ENCODE results near the gene GRIN3B. TPM values are rescaled to one million over a fixed set of nuclear protein-coding genes. Genes with fewer than 3 reads are reported as not detected.
A peak's percentile ranks its signal among the peaks of the same experiment; 100 is the strongest.
"Not testable (repeated sequence)": the region's sequence is repeated elsewhere in the genome, so short reads cannot be mapped to it uniquely, and the experiment has no call there.

GRIN3B gene
- total RNA-seq, 1 donor from 2014 or later, result 0.16 TPM

DNA sequence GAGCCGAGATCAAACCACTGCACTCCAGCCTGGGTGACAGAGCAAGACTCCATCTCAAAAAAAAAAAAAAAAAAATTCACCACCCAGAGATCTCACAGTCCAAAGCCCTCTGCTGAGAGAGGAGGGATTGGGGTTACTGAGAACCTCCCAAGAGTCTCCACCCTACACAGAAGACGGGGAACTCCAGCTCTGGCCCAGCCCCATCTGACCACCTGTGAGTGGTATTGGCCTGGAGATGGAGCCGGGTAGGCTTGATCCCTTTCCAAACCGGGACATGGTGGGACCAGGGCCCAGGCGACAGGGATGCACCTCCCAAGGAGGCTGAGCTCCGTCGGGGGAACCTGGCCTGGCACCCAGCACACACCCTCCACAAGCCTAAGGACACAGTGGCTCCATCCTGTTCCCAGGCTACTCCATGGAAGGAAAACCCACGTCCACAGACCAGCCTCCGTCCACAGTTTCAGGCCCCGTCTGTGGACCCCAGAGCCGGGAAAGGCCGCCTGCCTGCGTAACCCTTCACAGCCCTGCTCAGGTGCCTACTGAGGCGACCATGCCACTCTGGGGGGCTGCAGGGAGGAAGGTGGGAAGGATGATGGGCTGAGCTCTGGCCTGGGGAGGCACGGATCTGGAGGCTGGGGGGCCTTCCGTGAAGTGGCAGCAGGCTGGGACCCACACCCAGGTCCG lies 18.9 kb downstream of the GRIN3B start:
- no peak for DNase-seq (ENCODE audit: low spot score)

DNA sequence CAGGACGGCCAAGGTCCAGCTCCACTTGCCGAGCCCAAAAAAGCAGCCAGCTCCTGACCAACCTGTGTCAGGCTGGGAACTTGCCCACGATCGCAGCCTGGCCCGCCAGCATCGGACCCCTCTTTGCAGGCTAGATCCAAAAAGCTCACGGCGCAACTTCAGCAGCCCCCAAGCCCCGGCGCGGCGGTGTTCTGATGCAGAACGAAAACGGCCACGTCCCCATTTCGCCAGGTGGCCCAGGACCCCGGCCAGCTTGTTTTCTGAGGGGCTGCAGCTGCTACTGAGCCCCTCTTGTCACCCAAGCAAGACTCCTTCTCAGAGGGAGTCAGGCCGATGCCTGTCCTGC lies 19.4 kb downstream of the GRIN3B start:
- DNase-seq (ENCODE audit: low spot score), result peak; percentile 89

DNA sequence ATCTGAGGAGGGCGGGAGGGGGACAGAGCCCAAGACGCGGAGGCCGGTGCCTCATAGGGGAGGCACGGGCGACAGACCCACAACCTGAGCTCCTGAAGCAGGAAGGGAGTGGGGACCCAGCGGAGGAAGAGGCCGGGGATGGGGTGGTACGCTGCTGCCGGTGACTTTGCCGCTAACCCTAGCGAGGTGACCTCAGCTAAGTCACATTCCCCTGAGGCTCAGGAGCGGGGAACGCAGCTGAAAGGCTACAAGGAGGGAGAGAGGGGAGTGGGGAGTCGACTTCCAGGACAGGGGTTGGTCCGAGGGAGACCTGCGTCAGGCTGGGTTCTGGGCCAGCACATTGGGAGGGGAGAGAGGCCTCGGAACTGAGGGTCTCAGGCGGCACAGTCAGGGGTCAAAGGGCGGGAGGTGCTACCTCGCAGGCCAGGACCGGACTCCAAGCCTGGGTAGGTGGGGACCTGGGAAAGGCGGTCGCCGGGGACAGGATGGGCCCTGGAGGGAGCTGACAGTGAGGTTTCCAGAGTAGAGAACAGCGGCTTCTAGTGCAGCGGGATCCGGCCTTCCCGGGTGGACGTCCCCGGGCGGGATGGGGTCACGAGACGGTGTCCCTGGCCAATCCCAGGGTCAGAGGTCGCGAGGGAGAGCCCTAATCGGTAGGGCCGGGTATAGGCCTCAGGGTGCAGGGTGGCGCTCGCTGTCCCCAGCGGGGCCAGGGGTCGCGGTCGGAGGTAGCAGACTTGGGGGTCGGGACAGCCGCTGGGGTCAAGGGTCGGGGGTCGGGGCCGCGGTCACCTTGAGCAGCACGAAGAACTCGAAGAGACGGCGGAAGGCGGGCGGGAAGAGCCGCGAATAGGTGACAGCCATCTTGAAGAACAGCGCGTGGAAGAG lies 20.0 kb downstream of the GRIN3B start:
- no peak for DNase-seq (ENCODE audit: low spot score)

DNA sequence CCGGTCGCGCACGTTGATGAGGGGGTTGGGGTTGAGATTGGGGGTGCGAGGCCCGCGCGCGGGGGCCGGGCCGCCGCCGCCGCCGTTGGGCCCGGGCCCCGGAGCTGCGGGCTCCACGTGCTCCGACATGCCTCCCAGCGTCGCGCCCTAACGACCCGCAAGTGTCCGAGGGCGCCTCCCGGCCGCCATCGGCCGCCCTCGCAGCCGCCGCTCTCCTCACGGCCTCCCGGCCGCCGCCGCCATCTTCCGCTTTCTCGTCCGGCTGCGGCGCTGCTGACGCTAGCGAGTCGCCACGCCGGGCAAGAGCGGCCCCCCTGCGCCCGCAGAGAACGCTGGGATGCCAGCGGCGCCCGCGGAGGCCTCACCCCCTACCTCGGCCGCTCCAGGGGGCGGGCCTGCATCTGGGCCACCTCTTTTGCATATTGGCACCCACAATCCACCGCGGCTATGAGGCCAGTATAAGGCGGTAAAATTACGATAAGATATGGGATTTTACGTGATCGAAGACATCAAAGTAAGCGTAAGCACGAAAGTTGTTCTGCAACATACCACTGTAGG lies 20.7 kb downstream of the GRIN3B start, which contains the start of gene TMEM259:
Gene TMEM259, minus strand, starts transcription at position 256 of the 558 bp plus-strand sequence. Its CDS starts 127 bp downstream, at position 129.
- DNase-seq (ENCODE audit: low spot score), result peak; percentile 99

DNA sequence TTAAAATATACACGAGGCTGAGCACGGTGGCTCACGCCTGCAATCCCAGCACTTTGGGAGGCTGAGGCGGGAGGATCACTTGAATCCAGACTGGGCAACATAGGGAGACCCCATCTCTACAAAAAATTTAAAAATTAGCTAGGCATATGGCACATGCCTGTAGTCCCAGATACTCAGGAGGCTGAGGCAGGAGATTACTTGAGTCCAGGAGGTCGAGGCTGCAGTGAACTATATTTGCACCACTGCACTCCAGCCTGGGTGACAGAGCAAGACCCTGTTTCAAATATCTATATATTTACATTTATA lies 23.6 kb downstream of the GRIN3B start:
- not testable (repeated sequence) for DNase-seq (ENCODE audit: low spot score)

DNA sequence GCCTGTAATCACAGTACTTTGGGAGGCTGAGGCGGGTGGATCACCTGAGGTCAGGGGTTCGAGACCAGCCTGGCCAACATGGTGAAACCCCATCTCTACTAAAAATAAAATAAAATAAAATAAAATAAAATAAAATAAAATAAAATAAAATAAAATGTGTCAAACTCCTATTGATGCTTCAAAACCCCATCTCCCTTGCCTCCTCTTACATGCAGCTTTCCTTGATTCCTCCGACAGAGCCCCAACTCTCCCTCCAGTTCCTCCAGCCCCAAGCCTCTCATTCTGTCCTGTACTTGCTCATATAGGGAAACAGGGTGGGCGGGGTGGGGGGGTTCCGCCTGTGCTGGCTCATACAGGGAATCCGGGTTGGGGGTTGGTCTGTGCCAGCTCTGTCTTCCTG lies 24.9 kb downstream of the GRIN3B start:
- DNase-seq (ENCODE audit: low spot score), result not testable (repeated sequence)

DNA sequence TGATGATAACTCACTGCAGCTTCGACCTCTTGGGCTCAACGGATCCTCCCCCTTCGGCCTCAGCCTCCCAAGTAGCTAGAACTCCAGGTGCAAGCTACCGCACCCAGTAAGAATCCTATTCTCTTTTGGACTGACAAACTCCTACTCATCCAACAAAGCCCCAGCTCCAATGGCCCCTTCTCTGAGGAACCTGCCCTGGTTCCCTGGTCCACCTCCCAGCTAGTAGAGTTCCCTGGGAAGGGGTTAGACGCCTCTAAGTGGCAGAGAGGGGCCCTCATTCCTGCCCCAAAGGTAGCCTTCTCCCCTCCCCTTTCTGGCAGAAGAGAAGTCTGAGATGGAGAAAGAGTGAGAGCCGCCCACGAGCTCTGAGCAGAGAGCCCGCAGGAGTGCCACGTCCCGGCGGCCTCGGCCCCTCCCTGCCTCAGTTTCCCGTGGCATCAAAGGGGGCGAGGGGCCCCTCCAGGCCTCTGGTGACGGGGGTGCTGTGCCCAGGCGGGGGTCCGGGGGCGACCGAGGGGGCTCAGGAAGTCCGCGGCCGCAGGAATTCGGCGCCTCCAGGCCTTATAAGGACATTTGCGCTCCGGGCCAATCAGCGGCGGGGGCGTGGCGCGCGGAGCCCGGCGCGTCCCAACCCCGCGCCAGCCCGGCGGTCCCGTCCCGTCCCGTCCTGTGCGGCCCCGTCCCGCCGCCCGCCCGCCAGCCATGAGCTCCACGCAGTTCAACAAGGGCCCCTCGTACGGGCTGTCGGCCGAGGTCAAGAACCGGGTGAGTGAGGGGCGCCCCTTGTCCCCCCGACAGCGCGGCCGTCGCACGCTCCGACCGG lies 26.0 kb downstream of the GRIN3B start, which contains the start of gene CNN2:
Gene CNN2, plus strand, starts transcription at position 649 of the 823 bp plus-strand sequence. Its CDS starts 54 bp downstream, at position 703.
- DNase-seq (ENCODE audit: low spot score), result no peak

DNA sequence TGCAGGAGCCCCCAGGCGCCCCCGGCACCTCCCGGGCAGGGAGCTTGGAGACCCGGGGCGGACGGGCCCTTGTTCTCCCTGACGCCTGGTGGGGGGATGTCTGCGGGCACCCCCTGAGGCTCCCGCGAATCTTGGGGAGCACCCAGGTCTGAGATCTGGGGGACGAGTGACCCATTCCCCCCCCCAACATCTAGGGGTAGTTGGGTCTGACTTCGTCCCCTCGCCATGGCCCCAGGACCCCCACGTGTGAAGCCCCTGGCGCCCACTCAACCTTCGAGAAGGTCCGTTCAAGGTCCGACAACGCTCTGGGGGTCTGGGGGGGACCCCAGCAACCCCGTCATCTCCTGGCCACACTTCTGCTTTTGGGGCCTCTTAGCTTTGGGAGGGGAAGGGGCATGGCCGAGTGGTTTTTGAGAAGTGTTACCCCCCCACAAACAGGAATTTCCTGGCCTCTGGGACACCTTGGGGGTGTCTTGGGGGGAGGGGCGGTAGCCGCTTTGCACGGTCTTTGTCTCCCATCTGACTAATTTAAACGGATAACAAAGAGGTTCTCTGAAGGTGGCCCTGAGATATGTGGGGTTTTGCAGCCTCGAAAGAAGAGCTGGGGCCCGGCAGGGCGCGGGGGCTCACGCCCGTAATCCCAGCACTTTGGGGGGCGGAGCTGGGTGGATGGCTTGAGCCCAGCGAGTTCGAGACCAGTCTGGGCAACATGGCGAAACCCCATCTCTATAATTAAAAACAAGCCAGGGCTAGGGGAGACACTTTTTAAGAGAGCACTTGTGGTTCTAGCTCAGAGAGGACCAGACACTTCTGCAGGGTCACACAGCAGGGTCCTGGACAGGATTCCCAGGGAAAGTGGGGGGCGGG lies 26.8 kb downstream of the GRIN3B start:
- no peak for DNase-seq (ENCODE audit: low spot score)

DNA sequence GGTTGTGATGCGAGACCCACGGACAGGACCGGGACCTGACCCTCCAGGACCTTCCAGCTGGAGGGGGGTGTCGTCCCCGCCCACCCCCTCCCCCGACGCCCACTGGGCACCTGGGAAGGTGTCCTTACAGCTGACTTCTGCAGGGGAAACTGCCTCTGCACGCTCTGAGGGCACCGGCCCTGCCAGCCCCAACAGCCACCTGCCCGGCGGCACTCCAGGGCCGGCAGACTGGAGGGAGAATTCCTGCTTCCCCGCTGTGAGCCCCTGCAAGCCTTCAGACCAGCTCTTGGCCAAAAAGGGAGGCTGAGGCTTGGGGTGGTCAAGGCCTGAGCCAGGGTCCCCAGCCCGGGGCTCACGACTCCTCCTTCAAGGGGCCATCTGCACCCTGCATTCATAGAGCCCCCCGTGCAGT lies 27.4 kb downstream of the GRIN3B start:
- DNase-seq (ENCODE audit: low spot score), result no peak

DNA sequence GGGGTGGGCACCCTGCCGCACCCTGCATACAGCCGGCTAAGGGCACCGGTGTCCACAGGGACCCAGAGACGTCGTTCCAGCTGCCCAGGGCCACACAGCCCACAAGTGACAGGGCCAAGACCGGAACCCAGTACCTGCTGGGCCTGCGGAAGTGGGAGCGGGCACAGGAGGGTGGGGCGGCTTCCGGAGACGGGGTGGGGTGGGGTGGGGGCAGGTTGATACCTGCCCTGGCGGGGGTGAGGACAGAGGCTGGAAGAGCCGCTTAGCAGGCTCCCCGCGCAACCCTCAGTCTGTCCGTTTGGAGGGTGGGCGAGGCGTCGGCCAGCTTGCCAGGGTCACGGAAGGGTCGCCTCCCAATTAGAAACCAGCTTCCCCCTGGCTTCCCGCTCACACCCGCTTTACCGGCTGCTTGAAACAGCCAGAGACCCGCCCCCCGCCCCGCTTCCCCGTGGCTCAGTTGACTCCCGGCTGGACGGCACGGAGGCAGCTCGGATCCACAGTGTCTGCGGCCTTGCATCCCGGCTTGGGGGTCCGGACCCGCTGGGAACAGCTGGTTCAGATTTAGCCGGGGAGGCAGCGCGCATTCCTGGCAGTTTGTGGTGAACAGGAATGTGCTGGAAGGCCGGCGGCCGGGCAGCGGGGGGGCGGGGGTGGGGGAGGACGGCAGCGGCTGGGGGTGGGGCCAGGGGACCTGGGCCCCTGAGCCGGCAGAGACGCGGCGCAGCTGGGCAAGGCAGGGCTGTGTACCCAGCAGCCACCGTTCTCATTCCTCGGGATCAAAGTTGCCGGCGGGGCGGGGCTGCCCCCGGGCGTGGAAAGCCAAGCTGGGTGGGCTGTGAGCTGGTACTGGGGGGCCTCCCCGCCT lies 28.1 kb downstream of the GRIN3B start:
- no peak for DNase-seq (ENCODE audit: low spot score)

DNA sequence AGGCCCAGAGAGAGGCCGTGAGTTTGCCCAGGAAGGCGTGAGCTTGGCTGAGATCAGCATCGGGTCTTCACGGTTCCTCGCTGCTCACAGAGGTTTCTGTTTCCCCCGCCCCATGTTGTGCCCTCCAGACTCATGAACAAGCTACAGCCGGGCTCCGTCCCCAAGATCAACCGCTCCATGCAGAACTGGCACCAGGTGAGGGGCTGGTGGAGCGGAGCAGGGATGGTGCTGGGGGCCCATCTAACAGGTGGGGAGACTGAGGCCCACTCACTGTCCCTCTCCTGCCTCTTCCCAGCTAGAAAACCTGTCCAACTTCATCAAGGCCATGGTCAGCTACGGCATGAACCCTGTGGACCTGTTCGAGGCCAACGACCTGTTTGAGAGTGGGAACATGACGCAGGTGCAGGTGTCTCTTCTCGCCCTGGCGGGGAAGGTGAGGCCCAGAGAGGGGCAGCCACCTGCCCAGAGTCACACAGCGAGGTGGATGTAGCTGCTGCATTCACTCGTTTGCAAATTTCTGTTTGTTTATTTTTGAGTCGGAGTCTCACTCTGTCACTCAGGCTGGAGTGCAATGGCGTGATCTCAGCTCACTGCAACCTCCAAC lies 32.1 kb downstream of the GRIN3B start:
- no peak for DNase-seq (ENCODE audit: low spot score)

DNA sequence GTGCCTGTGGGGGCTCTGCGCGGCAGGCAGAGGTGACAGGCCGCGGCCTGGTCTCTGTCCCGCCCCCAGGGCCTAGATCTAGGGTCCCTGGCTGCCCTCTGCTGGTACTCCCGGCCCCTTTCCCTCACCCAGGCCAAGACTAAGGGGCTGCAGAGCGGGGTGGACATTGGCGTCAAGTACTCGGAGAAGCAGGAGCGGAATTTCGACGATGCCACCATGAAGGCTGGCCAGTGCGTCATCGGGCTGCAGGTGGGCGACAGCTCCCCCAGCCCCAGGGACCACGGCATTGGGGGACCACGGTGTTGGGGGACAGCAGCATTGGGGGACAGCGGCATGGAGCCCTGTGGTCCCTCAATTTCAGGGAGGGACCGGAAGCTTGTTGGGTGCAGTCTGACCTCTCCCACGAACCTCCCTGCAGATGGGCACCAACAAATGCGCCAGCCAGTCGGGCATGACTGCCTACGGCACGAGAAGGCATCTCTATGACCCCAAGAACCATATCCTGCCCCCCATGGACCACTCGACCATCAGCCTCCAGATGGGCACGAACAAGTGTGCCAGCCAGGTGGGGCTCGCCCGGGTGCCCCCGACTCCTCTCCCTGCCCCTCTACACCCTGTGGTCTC lies 35.9 kb downstream of the GRIN3B start:
- DNase-seq (ENCODE audit: low spot score), result no peak

DNA sequence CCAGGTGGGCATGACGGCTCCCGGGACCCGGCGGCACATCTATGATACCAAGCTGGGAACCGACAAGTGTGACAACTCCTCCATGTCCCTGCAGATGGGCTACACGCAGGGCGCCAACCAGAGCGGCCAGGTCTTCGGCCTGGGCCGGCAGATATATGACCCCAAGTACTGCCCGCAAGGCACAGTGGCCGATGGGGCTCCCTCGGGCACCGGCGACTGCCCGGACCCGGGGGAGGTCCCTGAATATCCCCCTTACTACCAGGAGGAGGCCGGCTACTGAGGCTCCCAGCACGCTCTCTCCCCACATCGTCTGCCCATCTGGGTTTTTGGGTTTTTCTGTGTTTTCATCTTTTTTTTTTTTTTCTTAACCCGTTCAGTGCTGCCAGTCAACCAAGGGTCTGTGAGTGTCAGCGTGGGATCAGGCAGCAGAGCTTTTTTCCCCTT lies 37.4 kb downstream of the GRIN3B start:
- DNase-seq (ENCODE audit: low spot score), result no peak

DNA sequence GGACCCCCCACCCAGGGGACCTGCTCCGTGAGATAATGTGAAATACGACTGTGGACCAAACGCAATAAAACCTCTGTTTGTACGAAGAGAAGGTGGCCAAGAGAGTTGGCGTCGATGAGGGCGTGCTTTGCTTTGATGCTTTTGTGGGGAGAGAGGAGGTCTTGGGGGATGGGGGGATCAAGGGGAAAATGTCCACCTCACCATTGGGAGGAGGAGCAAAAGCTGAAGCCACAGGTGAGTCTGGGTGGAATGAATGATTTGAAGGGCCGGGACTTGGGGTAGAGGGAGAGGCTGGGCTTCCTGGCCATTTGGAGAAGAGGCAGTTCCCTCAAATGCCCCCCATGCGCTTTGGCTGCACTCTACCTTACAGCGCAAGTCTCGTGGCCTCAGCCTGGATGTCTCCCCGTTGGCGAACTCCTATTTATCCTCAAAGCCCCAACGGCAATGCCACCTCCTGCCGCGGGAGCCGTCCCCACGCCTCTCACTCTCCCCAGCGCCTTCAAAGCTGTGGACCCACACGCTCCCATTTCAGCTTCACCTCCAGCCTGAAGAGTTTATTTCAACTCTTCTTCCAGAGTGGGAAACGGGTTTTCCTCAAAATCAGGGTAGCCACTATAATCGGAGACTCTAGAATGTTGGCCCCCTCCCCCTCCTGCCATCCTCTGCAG lies 38.9 kb downstream of the GRIN3B start:
- DNase-seq (ENCODE audit: low spot score), result no peak

DNA sequence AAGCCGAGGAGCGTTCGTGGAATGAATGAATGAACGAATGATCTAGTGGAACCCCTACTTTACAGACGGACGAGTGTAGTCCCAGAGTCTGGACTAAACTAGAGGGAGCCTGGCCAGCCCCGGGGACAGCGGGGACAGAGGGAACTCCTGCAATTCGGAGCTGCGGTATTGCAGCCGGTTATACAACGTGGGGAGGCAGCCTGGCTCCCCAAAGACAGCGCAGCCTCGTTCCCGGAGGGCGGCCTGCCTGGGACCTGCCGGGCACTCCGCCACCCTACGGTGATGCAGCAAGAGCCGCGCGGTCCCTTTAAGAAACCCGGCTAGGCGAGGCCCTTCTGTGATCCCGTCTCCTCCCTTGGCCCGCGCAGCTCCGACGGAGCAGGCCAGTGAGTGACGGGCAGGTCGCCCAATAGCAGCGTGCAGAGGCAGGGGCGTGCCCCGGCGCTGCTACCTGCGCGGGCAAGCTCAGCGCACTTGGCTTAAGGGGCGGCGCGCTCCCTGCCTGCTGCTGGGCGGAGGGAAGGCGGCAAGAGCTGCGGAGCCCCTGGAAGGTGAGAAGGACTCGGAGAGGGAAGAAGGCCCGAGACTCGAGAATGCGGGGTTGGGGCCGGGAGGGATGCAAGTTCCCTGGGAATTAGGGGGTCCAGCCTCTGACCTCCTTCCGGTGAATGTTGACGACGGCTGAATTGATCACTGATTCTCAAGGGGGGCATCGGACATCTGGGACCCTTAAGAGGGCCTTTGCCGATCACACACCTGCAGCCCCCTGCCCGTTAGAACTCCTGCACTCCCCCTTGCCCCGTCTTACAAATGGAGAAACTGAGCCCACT lies 39.6 kb downstream of the GRIN3B start, which contains the start of gene ABCA7:
Gene ABCA7, plus strand, starts transcription at position 462 of the 830 bp plus-strand sequence. CDS start 1,255 bp downstream, outside the sequence.
- DNase-seq (ENCODE audit: low spot score), result peak; percentile 99

DNA sequence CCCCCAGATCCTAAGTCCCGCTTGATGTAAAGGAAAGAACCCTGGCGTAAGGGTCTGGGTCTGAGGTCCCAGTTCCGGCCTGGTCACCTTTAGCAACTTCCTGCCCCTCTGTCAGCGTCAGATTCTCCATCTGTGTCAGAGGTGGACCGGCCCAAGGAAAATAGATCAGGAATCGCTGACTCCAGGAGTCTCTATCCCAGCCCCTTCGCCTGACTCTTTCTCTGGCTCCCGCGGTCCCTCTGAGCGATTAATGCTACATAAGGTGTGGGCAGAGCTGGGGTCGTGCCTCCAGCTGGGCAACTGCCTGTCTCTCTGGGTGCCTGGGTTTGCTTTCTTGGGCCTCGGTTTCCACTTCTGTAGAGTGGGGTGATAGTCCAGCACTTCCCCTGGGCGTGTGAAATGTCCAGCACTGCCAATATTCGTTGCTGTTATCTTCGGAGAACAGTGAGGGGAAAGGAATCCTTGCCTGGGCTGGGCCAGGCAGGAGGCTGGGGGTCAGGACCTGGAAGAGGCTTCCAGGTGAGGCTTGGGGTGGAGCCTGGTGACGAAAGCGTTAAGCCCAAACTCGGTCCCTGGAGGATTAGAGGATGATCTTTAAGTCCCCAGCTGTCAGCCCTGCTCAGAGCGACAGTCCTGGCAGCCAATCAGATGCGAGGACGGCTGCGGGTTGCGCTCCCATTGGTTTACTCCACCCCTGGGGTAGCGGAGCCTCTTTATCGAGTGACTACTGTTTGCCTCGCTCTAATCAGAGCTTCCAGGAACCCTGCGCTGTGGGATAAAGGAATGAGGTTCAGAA lies 40.5 kb downstream of the GRIN3B start:
- DNase-seq (ENCODE audit: low spot score), result no peak
